HEK293 (cell line): ENCODE data around the gene KDM4B.

Experiments
- CTCF ChIA-PET: fragments of 350-600 bp; formaldehyde crosslinking; extraction: SDS; loops from one replicate; lab custom pipeline; 2021; ENCODE audit warnings: antibody characterized with exemption; lab: Yijun Ruan, JAX
- POLR2A ChIA-PET: fragments of 300-600 bp; formaldehyde crosslinking; extraction: SDS; loops from one replicate; lab custom pipeline; 2020; ENCODE audit warnings: antibody characterized with exemption, inconsistent platforms; lab: Yijun Ruan, JAX
- H3K27ac ChIP-seq: fragments of 200-500 bp; sonication (Bioruptor generic); 2 replicates; pipeline ENCODE4 v1.5.1; 2014; ENCODE audit warnings: low read depth, low read length, control low read depth, inconsistent platforms; ENCODE audit errors: extremely low read depth
- H3K36me3 ChIP-seq, 2 experiments: fragments of 200-500 bp in 1 of 2; sonication (Bioruptor generic) in 1 of 2; 1 replicate in 1 of 2; 2 replicates in 1 of 2; pipeline ENCODE4 v1.5.1; 2014 to 2017; ENCODE audit warnings: inconsistent platforms in 2 of 2, low read length in 2 of 2; ENCODE audit not compliant: control insufficient read depth in 2 of 2, insufficient read depth in 1 of 2
- H3K4me1 ChIP-seq: fragments of 200-500 bp; sonication (Bioruptor generic); 2 replicates; pipeline ENCODE4 v1.5.1; 2014; ENCODE audit warnings: mild to moderate bottlenecking, low read length, inconsistent platforms; ENCODE audit not compliant: control insufficient read depth, insufficient read depth
- H3K4me3 ChIP-seq: 2 replicates; pipeline ENCODE4 v1.5.1; 2011; ENCODE audit warnings: low read depth, mild to moderate bottlenecking, control low read depth, low read length, moderate library complexity
- H3K9me3 ChIP-seq: fragments of 200-500 bp; sonication (Bioruptor generic); 2 replicates; pipeline ENCODE4 v1.5.1; 2014; ENCODE audit warnings: low read depth, low read length, inconsistent platforms; ENCODE audit not compliant: control insufficient read depth, insufficient read depth
- KLF9 ChIP-seq: fragments of 450-650 bp; formaldehyde crosslinking; IDR thresholded peaks from 2 replicates; pipeline ENCODE4 v1.5.1; 2016; ENCODE audit warnings: missing biosample characterization, missing genetic modification characterization, low read depth
- REPIN1 ChIP-seq: fragments of 450-650 bp; formaldehyde crosslinking; IDR thresholded peaks from 2 replicates; pipeline ENCODE4 v1.5.1; 2017; ENCODE audit warnings: missing biosample characterization, missing genetic modification characterization, low read depth
- SP2 ChIP-seq: fragments of 450-650 bp; formaldehyde crosslinking; IDR thresholded peaks from 2 replicates; pipeline ENCODE4 v1.5.1; 2016; ENCODE audit warnings: missing biosample characterization, missing genetic modification characterization
- ZBTB17 ChIP-seq: fragments of 450-650 bp; formaldehyde crosslinking; IDR thresholded peaks from 2 replicates; pipeline ENCODE4 v1.5.1; 2016; ENCODE audit warnings: missing biosample characterization, missing genetic modification characterization
- ZBTB26 ChIP-seq: fragments of 450-650 bp; formaldehyde crosslinking; optimal IDR thresholded peaks from 2 replicates; pipeline ENCODE3; 2016; ENCODE audit warnings: missing biosample characterization, mild to moderate bottlenecking, missing genetic modification characterization
- ZBTB48 ChIP-seq: fragments of 450-650 bp; formaldehyde crosslinking; IDR thresholded peaks from 2 replicates; pipeline ENCODE4 v1.5.1; 2016; ENCODE audit warnings: missing biosample characterization, missing genetic modification characterization
- ZFHX2 ChIP-seq: fragments of 450-650 bp; formaldehyde crosslinking; conservative IDR thresholded peaks from 2 replicates; pipeline ENCODE4 v1.5.1; 2016; ENCODE audit warnings: missing biosample characterization, missing genetic modification characterization
- ZIC2 ChIP-seq: fragments of 450-650 bp; formaldehyde crosslinking; IDR thresholded peaks from 2 replicates; pipeline ENCODE4 v1.5.1; 2016; ENCODE audit warnings: missing biosample characterization, missing genetic modification characterization
- ZNF280D ChIP-seq: fragments of 450-650 bp; formaldehyde crosslinking; IDR thresholded peaks from 2 replicates; pipeline ENCODE4 v1.5.1; 2016; ENCODE audit warnings: missing biosample characterization, missing genetic modification characterization
- ZNF292 ChIP-seq: fragments of 450-650 bp; formaldehyde crosslinking; IDR thresholded peaks from 2 replicates; pipeline ENCODE4 v1.5.1; 2016; ENCODE audit warnings: low read depth, missing biosample characterization, missing genetic modification characterization, borderline replicate concordance
- ZNF302 ChIP-seq: fragments of 450-650 bp; formaldehyde crosslinking; IDR thresholded peaks from 2 replicates; pipeline ENCODE4 v1.5.1; 2016; ENCODE audit warnings: missing biosample characterization, missing genetic modification characterization, low read depth
- ZNF600 ChIP-seq: fragments of 450-650 bp; formaldehyde crosslinking; IDR thresholded peaks from 2 replicates; pipeline ENCODE4 v1.5.1; 2016; ENCODE audit warnings: missing biosample characterization, missing genetic modification characterization
- ZNF610 ChIP-seq: fragments of 450-650 bp; formaldehyde crosslinking; IDR thresholded peaks from 2 replicates; pipeline ENCODE4 v1.5.1; 2016; ENCODE audit warnings: missing biosample characterization, missing genetic modification characterization, borderline replicate concordance
- TF ChIP-seq, protein P1 (sequence below): fragments of 450-650 bp; formaldehyde crosslinking; IDR thresholded peaks from 2 replicates; pipeline ENCODE4 v1.5.1; 2016; ENCODE audit warnings: missing biosample characterization, missing genetic modification characterization
- TF ChIP-seq, protein P2 (sequence below): fragments of 450-650 bp; formaldehyde crosslinking; IDR thresholded peaks from 2 replicates; pipeline ENCODE4 v1.5.1; 2017; ENCODE audit warnings: missing biosample characterization, missing genetic modification characterization

KDM4B gene

GRCh38 chr19:4984106-4984380 lies 15.1 kb downstream of the KDM4B start (continued):
- no peak for TF ChIP-seq KLF9
- no peak for TF ChIP-seq ZNF302 (tag by site-specific recombination)

GRCh38 chr19:4984438-4984990 lies 15.6 kb downstream of the KDM4B start:
- H3K4me3 ChIP-seq, result no peak overlapping the region
- no peak overlapping the region for H3K27ac ChIP-seq
- H3K9me3 ChIP-seq, result no peaks in the 10 kb centered on the region
- ChIA-PET CTCF (no interaction called here), POLR2A (interaction anchor here (1.0 kb wide), 1 partner anchor 16 kb away, joined by 4 read pairs; the partner anchor contains the start of gene KDM4B)
- TF ChIP-seq ZBTB26 (tag by site-specific recombination), result no peak
- TF ChIP-seq, protein P1, sequence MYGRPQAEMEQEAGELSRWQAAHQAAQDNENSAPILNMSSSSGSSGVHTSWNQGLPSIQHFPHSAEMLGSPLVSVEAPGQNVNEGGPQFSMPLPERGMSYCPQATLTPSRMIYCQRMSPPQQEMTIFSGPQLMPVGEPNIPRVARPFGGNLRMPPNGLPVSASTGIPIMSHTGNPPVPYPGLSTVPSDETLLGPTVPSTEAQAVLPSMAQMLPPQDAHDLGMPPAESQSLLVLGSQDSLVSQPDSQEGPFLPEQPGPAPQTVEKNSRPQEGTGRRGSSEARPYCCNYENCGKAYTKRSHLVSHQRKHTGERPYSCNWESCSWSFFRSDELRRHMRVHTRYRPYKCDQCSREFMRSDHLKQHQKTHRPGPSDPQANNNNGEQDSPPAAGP (tag by site-specific recombination), result 0 out of 2 replicates have a peak, but pooled peaks have one; percentile 22
- TF ChIP-seq, protein P2, sequence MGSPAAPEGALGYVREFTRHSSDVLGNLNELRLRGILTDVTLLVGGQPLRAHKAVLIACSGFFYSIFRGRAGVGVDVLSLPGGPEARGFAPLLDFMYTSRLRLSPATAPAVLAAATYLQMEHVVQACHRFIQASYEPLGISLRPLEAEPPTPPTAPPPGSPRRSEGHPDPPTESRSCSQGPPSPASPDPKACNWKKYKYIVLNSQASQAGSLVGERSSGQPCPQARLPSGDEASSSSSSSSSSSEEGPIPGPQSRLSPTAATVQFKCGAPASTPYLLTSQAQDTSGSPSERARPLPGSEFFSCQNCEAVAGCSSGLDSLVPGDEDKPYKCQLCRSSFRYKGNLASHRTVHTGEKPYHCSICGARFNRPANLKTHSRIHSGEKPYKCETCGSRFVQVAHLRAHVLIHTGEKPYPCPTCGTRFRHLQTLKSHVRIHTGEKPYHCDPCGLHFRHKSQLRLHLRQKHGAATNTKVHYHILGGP (tag by site-specific recombination), result no peak
- TF ChIP-seq, all 188 proteins: peak for 1
- no peaks in the 10 kb centered on the region; a peak in 1 of 3 replicates for H3K36me3 ChIP-seq
- peaks cover 16% of the 10 kb centered on the region for H3K4me1 ChIP-seq

DNA sequence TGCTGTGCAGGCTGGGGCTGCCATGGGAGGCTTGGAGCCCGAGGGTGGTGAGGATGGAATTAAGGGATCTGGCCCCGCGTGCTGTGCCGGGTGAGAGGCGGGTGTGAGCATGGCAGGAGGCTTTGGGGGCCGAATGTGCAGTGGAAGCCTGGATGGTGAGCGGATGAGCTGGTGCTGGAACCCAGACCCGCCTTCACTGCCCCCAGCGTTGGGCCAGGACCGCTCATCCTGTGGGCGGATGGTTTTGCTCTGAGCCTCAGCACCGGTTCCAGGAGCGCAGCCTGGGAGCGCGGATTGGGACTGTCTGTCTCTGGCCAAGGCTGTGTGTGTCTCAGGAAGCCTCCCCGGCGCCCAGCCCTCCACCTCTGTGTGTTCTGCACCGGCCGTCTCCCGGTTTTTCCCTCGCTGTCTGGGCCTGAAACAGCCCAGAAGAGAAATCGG lies 16.7 kb downstream of the KDM4B start:
- H3K27ac ChIP-seq, result no peak overlapping the region
- H3K36me3 ChIP-seq, result no peaks in the 10 kb centered on the region; a peak in 1 of 3 replicates
- TF ChIP-seq ZBTB48 (tag by site-specific recombination) (0 out of 2 replicates have a peak, but pooled peaks have one; percentile 29), ZFHX2 (tag by site-specific recombination) (peak; percentile 43), ZNF610 (no peak), REPIN1 (tag by site-specific recombination) (no peak), ZBTB17 (tag by site-specific recombination) (0 out of 2 replicates have a peak, but pooled peaks have one; percentile 25), ZNF600 (tag by site-specific recombination) (peak; percentile 68), ZNF280D (tag by site-specific recombination) (no peak), ZIC2 (0 out of 2 replicates have a peak, but pooled peaks have one; percentile 8), SP2 (tag by site-specific recombination) (0 out of 2 replicates have a peak, but pooled peaks have one; percentile 9), ZNF292 (tag by site-specific recombination) (no peak)
- CTCF ChIA-PET, result interaction anchor here (0.6 to 0.9 kb wide), 3 partner anchors 16 to 176 kb away, joined by 3 read pairs; no protein-coding TSS in a partner anchor
- H3K4me3 ChIP-seq, result no peak overlapping the region
- H3K4me1 ChIP-seq, result peaks cover 16% of the 10 kb centered on the region
- H3K9me3 ChIP-seq, result no peaks in the 10 kb centered on the region
- POLR2A ChIA-PET, result interaction anchor here (0.7 to 1.0 kb wide), 2 partner anchors 37 to 57 kb away, joined by 3 to 4 read pairs; no protein-coding TSS in a partner anchor
